ENCODE measurements around the gene PGLYRP3.
"Not testable (repeated sequence)": the region's sequence is repeated elsewhere in the genome, so short reads cannot be mapped to it uniquely, and the experiment has no call there.

- TF ChIP-seq, protein P1, sequence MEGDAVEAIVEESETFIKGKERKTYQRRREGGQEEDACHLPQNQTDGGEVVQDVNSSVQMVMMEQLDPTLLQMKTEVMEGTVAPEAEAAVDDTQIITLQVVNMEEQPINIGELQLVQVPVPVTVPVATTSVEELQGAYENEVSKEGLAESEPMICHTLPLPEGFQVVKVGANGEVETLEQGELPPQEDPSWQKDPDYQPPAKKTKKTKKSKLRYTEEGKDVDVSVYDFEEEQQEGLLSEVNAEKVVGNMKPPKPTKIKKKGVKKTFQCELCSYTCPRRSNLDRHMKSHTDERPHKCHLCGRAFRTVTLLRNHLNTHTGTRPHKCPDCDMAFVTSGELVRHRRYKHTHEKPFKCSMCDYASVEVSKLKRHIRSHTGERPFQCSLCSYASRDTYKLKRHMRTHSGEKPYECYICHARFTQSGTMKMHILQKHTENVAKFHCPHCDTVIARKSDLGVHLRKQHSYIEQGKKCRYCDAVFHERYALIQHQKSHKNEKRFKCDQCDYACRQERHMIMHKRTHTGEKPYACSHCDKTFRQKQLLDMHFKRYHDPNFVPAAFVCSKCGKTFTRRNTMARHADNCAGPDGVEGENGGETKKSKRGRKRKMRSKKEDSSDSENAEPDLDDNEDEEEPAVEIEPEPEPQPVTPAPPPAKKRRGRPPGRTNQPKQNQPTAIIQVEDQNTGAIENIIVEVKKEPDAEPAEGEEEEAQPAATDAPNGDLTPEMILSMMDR (IDR thresholded peaks at IDR 0.05; ENCODE audit: insufficient read depth, low read length), result not testable (repeated sequence)
- TF ChIP-seq, protein P2, sequence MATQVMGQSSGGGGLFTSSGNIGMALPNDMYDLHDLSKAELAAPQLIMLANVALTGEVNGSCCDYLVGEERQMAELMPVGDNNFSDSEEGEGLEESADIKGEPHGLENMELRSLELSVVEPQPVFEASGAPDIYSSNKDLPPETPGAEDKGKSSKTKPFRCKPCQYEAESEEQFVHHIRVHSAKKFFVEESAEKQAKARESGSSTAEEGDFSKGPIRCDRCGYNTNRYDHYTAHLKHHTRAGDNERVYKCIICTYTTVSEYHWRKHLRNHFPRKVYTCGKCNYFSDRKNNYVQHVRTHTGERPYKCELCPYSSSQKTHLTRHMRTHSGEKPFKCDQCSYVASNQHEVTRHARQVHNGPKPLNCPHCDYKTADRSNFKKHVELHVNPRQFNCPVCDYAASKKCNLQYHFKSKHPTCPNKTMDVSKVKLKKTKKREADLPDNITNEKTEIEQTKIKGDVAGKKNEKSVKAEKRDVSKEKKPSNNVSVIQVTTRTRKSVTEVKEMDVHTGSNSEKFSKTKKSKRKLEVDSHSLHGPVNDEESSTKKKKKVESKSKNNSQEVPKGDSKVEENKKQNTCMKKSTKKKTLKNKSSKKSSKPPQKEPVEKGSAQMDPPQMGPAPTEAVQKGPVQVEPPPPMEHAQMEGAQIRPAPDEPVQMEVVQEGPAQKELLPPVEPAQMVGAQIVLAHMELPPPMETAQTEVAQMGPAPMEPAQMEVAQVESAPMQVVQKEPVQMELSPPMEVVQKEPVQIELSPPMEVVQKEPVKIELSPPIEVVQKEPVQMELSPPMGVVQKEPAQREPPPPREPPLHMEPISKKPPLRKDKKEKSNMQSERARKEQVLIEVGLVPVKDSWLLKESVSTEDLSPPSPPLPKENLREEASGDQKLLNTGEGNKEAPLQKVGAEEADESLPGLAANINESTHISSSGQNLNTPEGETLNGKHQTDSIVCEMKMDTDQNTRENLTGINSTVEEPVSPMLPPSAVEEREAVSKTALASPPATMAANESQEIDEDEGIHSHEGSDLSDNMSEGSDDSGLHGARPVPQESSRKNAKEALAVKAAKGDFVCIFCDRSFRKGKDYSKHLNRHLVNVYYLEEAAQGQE (IDR thresholded peaks at IDR 0.05; ENCODE audit: insufficient replicate concordance, low read depth), result not testable (repeated sequence)
Measured at GRCh38 chr1:153347049-153347448, 34.3 kb upstream of the PGLYRP3 start.

All from HL-60 (cell line).